GM18526 (cell line): ENCODE data around the gene FOXN1.

Experiments used
- POLR2A ChIP-seq: IDR thresholded peaks from 3 replicates; pipeline ENCODE4 v1.6.1; 2011; ENCODE audit not compliant: insufficient read length; ENCODE audit errors: extremely low read depth

Gene FOXN1

GRCh38 chr17:28582513-28582912 lies 76.4 kb downstream of the FOXN1 start:
- TF ChIP-seq POLR2A, result no peak

- TF ChIP-seq POLR2A, result no peak
Observed at GRCh38 chr17:28584434-28584833, 78.3 kb downstream of the FOXN1 start.

GRCh38 chr17:28585851-28586250 lies 79.7 kb downstream of the FOXN1 start:
- no peak for TF ChIP-seq POLR2A
